Measurements from ENCODE around the gene DRAM2.

DNA sequence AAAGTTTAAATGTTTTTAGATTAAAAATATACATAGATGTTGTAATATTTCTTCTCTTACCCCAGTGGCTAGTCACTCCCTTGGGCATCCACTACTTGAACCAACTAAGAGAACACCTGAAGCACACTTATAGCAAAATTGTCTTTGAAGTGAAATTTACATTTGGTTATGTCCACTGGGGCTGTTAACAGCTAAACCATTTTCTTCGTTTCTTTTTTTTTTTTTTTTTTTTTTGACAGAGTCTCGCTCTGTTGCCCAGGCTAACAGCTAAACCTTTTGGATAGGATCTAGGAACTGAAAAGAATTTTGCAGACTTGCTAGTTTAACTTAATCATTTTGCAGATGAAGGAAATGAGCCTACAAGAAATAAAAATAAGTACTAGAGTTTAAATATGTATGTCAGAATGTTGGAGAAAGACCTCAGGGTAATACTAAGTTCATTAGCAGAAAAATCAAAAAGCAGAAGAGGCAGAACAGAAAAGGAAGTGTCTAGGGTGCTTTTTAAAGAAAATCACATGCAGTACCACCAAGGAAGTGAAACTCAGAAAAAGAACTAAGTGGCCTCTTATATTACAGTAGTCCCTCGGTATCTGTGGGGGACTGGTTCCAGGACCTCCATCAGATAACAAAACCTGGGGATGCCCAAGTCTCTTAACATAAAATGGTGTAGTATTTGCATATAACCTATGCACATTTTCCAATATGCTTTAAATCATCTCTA is 11.8 kb downstream of the DRAM2 start:
- TF ChIP-seq, protein P1, sequence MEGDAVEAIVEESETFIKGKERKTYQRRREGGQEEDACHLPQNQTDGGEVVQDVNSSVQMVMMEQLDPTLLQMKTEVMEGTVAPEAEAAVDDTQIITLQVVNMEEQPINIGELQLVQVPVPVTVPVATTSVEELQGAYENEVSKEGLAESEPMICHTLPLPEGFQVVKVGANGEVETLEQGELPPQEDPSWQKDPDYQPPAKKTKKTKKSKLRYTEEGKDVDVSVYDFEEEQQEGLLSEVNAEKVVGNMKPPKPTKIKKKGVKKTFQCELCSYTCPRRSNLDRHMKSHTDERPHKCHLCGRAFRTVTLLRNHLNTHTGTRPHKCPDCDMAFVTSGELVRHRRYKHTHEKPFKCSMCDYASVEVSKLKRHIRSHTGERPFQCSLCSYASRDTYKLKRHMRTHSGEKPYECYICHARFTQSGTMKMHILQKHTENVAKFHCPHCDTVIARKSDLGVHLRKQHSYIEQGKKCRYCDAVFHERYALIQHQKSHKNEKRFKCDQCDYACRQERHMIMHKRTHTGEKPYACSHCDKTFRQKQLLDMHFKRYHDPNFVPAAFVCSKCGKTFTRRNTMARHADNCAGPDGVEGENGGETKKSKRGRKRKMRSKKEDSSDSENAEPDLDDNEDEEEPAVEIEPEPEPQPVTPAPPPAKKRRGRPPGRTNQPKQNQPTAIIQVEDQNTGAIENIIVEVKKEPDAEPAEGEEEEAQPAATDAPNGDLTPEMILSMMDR (IDR thresholded peaks at IDR 0.05): no peak
- TF ChIP-seq POLR2AphosphoS5 (IDR thresholded peaks at IDR 0.05) (no peak), POLR2A (IDR thresholded peaks at IDR 0.05) (no peak)
